VCaP (cell line): ENCODE data around the gene DALRD3.

ENCODE experiments used
- H3K27ac ChIP-seq: fragments of 450-650 bp; 2 replicates; pipeline ENCODE4 v1.5.1; 2017
- CTCF ChIP-seq: fragments of 450-650 bp; conservative IDR thresholded peaks from 2 replicates; pipeline ENCODE4 v1.5.1; 2017; ENCODE audit warnings: mild to moderate bottlenecking, moderate library complexity

The DALRD3 gene

GRCh38 chr3:49032646-49033304 is 14.4 kb upstream of the DALRD3 start:
- H3K27ac ChIP-seq = no peak overlapping the region
- no peak for TF ChIP-seq CTCF

- TF ChIP-seq CTCF = no peak
- peak overlapping the region; percentile 99 for H3K27ac ChIP-seq
Measured at GRCh38 chr3:49030321-49030720, 11.9 kb upstream of the DALRD3 start.

GRCh38 chr3:49029563-49029884 is 11.1 kb upstream of the DALRD3 start:
- no peak for TF ChIP-seq CTCF
- peak overlapping the region; percentile 99 for H3K27ac ChIP-seq

- no peak for TF ChIP-seq CTCF
- H3K27ac ChIP-seq = peak within 1 kb of the TSS; percentile 99
Measured at GRCh38 chr3:49028673-49029562, 10.5 kb upstream of the DALRD3 start, which contains the start of gene IMPDH2. Gene IMPDH2, minus strand, starts transcription at chr3:49029398. Its CDS starts 48 bp downstream, at chr3:49029350.

- no peak for TF ChIP-seq CTCF
- H3K27ac ChIP-seq = peak overlapping the region; percentile 99
Measured at GRCh38 chr3:49028298-49028672, 9.9 kb upstream of the DALRD3 start.

- peak overlapping the region; percentile 99 for H3K27ac ChIP-seq
Measured at GRCh38 chr3:49027634-49028033, 9.3 kb upstream of the DALRD3 start.

More at GRCh38 chr3:49027634-49028033, 9.3 kb upstream of the DALRD3 start:
- no peak for TF ChIP-seq CTCF
